Cardiac muscle cell (in vitro differentiated cells and primary cell): ENCODE data around the gene VEZF1. TPM values are rescaled to one million over a fixed set of nuclear protein-coding genes. Genes with fewer than 3 reads are reported as not detected.
A peak's percentile ranks its signal among the peaks of the same experiment; 100 is the strongest.

ENCODE experiments used
- DNase-seq, 2 donors: peaks; one replicate each; pipeline versions ENCODE4 v3.0.0 to v3.0.0-alpha.2; 2010 to 2017; ENCODE audit warnings: low read depth in 1 of 2, low spot score in 1 of 2
- H3K27ac ChIP-seq: fragments of 200-600 bp; sonication (generic); 2 replicates; pipeline ENCODE4 v1.5.1; 2016
- H3K27me3 ChIP-seq: fragments of 200-600 bp; sonication (generic); 2 replicates; pipeline ENCODE4 v1.6.0; 2016; ENCODE audit warnings: control low read depth
- H3K36me3 ChIP-seq: fragments of 200-600 bp; sonication (generic); 2 replicates; pipeline ENCODE4 v1.5.1; 2016; ENCODE audit warnings: control low read depth
- H3K4me1 ChIP-seq: fragments of 200-600 bp; sonication (generic); 2 replicates; pipeline ENCODE4 v1.8.1; 2017; ENCODE audit warnings: low read depth, mild to moderate bottlenecking, mixed run types
- H3K4me3 ChIP-seq: fragments of 200-600 bp; sonication (generic); 2 replicates; pipeline ENCODE4 v1.5.1; 2016; ENCODE audit warnings: mild to moderate bottlenecking
- H3K9me3 ChIP-seq: fragments of 200-600 bp; sonication (generic); 2 replicates; pipeline ENCODE4 v1.5.1; 2017; ENCODE audit warnings: low read depth, mild to moderate bottlenecking, control low read depth
- CTCF ChIP-seq: IDR thresholded peaks from 2 replicates; pipeline ENCODE4 v1.5.1; 2012; ENCODE audit warnings: low read depth, mild to moderate bottlenecking, low read length
- polyA plus RNA-seq: library from polyadenylated mRNA; unstranded; fragments of >200 nt; fragmentation: Nextera tagmentation; extraction: Ambion mirVana; gene quantifications from 2 replicates; pipeline ENCODE4 v1.2.1, GENCODE V29; 2016
- total RNA-seq: library from RNA; depleted of rRNA; stranded (reverse); fragments of >200 nt; gene quantifications from 2 replicates; pipeline ENCODE4 v1.2.3, GENCODE V29; 2016

Gene VEZF1
- total and polyA plus RNA-seq, 2 experiments from 2014 or later, result 18.5 to 37.3 TPM

- Histone ChIP-seq H3K36me3 (no peaks in the 10 kb centered on the region), H3K27me3 (no peaks in the 10 kb centered on the region), H3K27ac (no peak overlapping the region), H3K4me1 (no peaks in the 10 kb centered on the region), H3K4me3 (no peak overlapping the region), H3K9me3 (no peaks in the 10 kb centered on the region)
- no peak for TF ChIP-seq CTCF
- DNase-seq, result no peak
Measured at GRCh38 chr17:58019039-58019438, 31.0 kb upstream of the VEZF1 start.

DNA sequence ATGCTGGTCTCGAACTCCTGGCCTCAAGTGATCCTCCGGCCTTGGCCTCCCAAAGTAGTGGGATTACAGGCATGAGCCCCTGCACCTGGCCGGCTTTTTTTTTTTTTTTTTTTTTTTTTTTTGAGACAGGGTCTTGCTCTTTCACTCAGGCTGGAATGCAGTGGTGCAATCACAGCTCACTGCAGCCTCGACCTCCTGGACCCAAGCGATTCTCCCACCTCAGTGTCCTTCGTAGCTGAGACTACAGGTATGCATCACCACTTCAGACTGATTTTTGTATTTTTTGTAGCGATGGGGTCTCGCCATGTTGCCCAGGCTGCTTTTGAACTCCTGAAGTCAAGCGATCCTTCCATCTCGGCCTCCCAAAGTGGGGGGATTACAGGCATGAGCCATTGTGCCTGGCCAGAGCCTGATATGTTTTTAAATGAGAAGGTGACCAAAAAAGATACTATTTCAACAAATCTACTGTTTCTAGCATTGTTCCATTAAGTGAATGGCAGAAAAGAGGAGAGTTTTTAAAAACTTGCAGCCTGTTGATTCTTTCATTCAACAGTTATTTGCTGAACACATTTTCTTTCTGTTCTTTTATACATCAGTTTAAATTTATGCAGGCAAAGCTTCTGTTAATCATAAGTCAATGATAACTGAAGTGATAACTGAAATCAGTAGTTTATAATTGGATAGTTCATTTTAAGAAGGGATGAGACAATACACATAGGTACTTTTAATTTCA, 22.2 kb upstream of the VEZF1 start:
- Histone ChIP-seq H3K4me3 (no peak overlapping the region), H3K4me1 (peaks cover 7% of the 10 kb centered on the region), H3K9me3 (no peaks in the 10 kb centered on the region), H3K36me3 (peaks cover 7% of the 10 kb centered on the region), H3K27ac (no peak overlapping the region), H3K27me3 (no peaks in the 10 kb centered on the region)
- no peak for TF ChIP-seq CTCF
- no peak for DNase-seq

DNA sequence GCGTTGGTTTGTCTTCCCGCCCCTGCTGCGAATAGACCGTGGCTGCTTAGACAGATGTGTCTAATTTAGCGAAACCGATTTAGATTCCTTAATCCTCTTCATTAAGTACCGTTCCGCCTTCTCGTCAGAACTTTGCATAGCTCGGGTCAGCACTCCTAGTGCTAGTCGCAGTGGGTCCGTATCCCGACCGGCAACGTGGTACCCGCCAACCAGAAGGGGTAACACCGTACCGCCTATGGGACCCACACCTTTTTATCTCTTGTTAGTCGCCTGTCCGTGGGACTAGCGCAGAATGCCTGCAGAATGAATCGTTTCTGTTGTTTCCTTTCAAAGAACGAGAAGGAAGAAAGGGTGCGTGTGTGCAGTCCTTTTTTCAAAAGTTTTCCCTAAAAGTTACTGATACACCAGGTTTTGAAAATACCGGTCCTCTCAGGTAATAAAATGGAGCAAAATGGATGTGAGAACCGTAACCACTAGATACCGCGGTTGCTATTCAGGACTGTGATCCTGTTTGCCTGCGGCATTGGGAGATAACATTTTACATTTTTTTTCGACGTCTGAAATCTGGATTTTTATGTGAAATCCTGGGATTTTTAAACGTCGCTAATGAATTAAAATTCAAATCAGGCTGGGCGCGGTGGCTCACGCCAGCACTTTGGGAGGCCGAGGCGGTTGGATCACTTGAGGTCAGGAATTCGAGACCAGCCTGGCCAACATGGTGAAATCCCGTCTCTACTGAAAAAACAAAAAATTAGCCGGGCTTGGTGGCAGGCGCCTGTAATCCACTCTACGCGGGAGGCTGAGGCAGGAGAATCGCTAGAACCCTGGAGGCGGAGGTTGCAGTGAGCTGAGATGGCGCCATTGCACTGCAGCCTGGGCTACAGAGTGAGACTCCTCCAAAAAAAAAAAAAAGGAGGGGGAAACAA, 20.0 kb upstream of the VEZF1 start:
- H3K9me3 ChIP-seq, result no peaks in the 10 kb centered on the region
- H3K4me1 ChIP-seq, result peaks cover 18% of the 10 kb centered on the region
- no peak for TF ChIP-seq CTCF
- H3K4me3 ChIP-seq, result peak overlapping the region; percentile 75
- no peaks in the 10 kb centered on the region for H3K27me3 ChIP-seq
- no peak for DNase-seq
- no peak overlapping the region for H3K27ac ChIP-seq
- H3K36me3 ChIP-seq, result peaks cover 29% of the 10 kb centered on the region

GRCh38 chr17:58006924-58007780, 19.1 kb upstream of the VEZF1 start, which contains the start of gene SRSF1:
SRSF1 (minus strand) TSS chr17:58007246; CDS start chr17:58007137, 109 bp downstream.
- Histone ChIP-seq H3K9me3 (no peaks in the 10 kb centered on the region), H3K27ac (peak within 1 kb of the TSS; percentile 97), H3K4me1 (peaks cover 18% of the 10 kb centered on the region), H3K36me3 (peaks cover 37% of the 10 kb centered on the region), H3K27me3 (no peaks in the 10 kb centered on the region), H3K4me3 (peak within 1 kb of the TSS; percentile 75)
- peak; percentile 98 to 99 for DNase-seq
- TF ChIP-seq CTCF, result no peak

- TF ChIP-seq CTCF, result no peak
- Histone ChIP-seq H3K36me3 (peaks cover 37% of the 10 kb centered on the region), H3K27me3 (no peaks in the 10 kb centered on the region), H3K4me3 (peak overlapping the region; percentile 75), H3K9me3 (no peaks in the 10 kb centered on the region), H3K27ac (peak overlapping the region; percentile 97), H3K4me1 (peaks cover 18% of the 10 kb centered on the region)
- DNase-seq, result peak; percentile 83 to 87
Measured at GRCh38 chr17:58006560-58006923, 18.5 kb upstream of the VEZF1 start.
